NCI-H226 (cell line): Measurements from ENCODE around the gene ZNF331.

Experiments used
- DNase-seq: peaks from one replicate; pipeline ENCODE4 v3.0.0-alpha.2; 2015

The ZNF331 gene

GRCh38 chr19:53521373-53522202 is 16.4 kb upstream of the ZNF331 start:
- DNase-seq: no peak

DNA sequence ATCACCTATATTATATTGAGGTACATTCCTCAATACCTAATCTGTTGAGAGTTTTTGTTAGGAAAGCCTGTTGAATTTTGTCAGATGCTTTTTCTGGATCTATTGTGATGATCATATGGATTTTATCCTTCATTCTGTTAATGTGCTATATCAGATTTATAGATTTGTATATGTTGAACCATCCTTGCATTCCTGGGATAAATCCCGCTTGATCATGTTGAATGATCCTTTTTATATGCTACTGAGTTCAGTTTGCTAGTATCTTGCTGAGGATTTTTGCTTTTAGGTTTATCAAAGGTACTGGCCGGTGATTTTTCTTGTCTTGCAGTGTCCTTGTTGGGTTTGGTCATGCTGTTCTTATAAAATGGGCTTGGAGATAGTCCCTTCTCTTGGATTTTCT is 12.0 kb upstream of the ZNF331 start:
- no peak for DNase-seq

DNA sequence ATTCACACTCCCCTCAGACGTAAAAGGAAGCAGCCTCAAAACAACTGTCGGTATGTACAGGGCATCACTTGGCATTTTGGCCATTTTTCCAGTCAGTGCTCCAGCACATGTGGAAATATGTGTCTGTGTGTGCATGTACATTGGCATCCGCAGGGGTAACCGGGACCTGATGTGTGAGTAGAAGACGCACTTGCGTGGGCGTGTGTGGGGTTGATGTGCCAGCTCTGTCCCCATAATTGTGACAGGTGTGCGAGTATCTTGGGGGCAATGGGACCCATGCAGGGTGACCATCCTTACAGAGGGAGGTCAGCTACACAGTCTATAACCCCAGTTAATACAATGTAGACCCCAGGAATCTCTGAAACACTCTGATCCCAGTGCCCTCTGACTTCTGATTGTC is 7.3 kb upstream of the ZNF331 start:
- no peak for DNase-seq

DNA sequence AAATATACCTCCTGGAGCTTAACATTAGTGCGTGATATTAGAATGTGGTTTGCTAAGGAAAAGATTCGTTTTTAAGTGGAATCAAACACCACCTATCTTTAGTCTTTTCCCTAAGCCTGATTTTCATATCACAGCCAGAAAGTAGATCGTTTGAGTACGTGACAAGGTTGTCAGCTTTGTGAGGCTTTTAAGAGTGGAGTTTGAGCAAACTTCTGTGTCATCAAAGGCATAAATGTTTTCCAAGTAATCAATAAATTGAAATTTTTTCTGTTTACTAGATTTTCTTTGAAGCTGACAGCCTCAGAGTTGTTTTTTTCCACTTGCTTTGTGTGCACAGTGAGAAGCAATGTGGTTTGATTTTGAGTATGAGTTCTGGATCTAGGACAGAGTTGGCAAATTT is 6.5 kb upstream of the ZNF331 start:
- DNase-seq: no peak

GRCh38 chr19:53532362-53532761 is 5.6 kb upstream of the ZNF331 start:
- DNase-seq: no peak

DNA sequence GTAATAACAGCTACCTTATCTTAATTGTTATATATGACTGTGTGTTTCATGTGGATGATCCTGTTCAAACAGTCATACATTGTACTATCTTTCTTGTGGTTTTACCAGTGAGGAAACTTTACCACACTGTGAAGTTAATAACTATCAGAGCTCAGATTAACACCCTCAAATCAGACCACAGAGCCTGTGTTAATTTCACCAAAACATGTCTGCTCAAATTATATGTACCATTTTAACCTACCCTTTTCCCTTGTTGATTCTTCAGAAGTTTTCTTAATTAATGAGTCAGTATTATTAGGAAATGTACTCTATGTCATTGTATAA is 1.8 kb upstream of the ZNF331 start:
- DNase-seq: no peak

DNA sequence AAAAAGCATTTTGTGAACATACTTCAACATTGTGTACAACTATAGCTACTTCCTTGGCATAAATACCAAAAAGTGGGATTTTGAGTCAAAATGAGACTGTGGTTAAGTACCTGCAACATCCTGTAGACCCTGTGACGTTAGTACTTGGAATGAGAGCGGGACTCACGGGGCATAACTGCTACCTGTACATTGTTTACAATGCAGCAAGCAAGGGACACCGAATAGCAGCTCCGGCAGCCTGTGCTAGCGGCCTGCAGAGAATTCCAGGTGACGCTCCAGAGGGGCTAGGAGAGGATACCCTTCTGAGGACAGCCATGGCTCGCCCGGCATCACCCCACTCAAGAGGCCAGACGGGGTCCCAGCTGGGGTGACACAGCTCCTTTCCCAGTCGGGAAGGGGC is 824 bp upstream of the ZNF331 start:
- no peak for DNase-seq

GRCh38 chr19:53538378-53539109 is 599 bp downstream of the ZNF331 start:
- no peak for DNase-seq

GRCh38 chr19:53540091-53540490 is 2.1 kb downstream of the ZNF331 start:
- no peak for DNase-seq

DNA sequence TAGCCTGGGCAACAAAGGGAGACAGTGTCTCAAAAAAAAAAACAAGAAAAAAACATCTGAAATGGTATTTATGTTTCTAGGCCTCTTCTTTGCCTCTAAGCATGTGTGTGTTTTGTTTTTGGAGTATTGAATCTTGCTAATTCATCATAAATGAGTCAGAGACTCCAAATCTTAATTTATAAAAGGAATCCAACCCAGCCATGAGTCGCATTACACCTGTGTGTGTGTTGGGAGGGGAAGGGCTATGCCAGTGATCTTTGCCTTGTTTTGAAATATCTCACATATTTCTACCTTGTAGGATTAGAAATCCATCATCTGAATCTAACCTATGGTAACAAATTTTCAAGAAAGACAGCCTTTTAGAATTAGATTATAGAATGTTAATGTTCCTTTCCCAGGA is 4.0 kb downstream of the ZNF331 start:
- DNase-seq: no peak

GRCh38 chr19:53545271-53546065 is 7.5 kb downstream of the ZNF331 start:
- DNase-seq: no peak

DNA sequence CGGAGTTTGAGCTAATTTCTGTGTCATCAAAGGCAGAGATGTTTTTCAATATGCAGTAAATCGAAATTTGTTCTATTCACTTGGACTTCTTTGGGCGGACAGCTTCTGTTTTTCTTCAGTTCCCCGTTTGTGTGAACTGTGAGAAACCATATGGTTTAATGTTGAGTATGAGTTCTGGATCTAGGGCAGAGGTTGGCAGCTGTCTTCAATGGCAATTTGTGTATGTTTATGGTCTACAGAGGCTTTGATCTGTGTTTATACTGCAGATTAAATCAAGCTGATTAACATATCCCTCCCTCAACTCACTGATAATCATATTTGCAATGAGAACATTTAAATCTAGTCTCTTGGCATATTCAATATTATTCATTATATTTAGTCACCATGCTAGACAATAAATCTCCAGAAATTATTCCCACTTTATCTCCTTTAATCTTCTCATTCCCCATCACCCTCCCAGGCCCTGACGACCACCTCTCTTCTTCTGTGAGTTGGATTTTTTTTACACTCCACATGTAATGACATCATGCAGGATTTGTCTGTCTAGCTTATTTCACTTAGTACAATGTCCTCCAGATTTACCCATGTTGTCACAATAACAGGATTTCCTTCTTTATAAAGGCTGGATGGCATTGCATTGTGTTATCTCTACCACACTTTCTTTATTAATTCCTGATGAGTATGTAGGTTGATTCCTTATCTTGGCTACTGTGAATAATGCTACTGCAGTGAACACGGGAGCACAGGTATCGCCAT is 9.0 kb downstream of the ZNF331 start:
- no peak for DNase-seq

GRCh38 chr19:53549340-53549739 is 11.4 kb downstream of the ZNF331 start:
- no peak for DNase-seq

GRCh38 chr19:53552001-53552721 is 14.2 kb downstream of the ZNF331 start:
- DNase-seq: no peak

DNA sequence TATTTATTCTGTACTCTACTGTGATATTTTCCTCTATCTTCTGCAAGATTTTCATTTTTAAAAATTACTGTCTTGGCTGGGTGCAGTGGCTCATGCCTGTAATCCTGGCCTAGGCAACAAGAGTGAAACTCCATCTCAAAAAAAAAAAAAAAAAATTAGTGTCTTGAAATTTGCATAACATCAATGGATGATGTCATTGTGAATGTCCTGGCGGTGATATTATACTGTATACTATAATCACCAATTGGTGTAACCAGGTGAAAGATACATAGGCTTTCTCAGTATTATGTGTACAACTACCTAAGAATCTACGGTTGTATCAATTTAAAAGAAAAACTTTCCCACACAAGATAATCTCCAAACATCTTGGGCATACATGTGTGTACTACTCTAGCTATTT is 15.2 kb downstream of the ZNF331 start:
- no peak for DNase-seq

GRCh38 chr19:53553865-53554791 is 16.2 kb downstream of the ZNF331 start:
- DNase-seq: peak; percentile 69

GRCh38 chr19:53554804-53555203 is 16.9 kb downstream of the ZNF331 start:
- no peak for DNase-seq

DNA sequence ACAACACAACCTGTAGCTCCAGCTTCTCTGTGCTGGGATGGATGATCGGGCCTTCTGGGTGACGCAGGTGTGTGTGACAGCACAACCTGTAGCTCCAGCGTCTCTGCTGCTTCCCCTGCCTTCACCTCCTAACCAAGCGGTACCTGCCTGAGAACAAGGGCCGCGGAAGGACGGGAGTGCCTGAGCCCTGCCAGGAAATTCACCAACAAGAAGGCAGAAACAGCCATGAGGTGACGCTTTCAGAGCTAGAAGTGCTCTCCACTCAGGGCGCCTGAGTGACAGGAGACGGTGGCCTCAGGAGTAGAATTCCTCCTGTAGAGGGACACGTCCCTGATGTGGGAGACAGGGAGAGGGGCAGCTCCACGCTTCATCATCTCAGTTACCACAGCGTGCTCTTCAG is 17.4 kb downstream of the ZNF331 start:
- no peak for DNase-seq

DNA sequence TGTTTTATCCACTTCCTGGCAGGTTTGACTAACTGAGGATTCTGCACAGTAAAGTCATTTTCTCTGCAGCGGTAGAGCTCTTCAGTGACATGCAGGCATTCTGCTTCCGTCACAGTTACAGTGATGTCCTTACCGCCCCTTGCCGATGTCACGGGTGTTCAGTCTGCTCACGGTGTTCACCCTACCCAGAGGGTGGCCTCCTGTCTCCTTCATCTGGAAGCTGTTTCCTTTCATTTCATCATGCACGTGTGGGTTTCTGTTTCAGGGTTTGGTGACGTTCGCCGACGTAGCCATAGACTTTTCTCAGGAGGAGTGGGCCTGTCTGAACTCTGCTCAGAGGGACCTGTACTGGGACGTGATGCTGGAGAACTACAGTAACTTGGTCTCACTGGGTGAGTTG is 33.4 kb downstream of the ZNF331 start:
- DNase-seq: no peak

GRCh38 chr19:53576941-53577653 is 39.2 kb downstream of the ZNF331 start:
- DNase-seq: no peak

DNA sequence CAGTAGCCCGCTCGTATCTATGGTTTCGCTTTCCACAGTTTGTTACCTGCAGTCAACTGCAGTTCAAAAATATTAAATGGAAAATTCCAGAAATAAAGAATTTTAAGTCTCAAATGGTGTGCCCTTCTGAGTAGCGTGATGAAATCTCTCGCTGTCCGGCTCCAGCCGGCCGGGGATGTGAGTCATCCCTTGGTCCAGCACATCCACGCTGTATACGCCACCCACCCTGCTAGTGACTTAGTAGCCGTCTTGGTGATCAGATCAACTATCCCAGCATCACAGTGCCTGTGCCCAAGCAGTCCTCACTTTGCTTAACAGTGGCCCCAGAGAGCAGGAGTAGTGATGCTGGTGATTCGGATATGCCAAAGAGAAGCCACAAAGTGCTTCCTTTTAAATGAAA is 40.0 kb downstream of the ZNF331 start:
- DNase-seq: no peak
